Measurements from ENCODE around the gene B3GNT7. TPM values are rescaled to one million over a fixed set of nuclear protein-coding genes. Genes with fewer than 3 reads are reported as not detected.
A peak's percentile ranks its signal among the peaks of the same experiment; 100 is the strongest.

B3GNT7 gene
- total RNA-seq, 1 donor from 2014 or later, result 0.79 TPM

DNA sequence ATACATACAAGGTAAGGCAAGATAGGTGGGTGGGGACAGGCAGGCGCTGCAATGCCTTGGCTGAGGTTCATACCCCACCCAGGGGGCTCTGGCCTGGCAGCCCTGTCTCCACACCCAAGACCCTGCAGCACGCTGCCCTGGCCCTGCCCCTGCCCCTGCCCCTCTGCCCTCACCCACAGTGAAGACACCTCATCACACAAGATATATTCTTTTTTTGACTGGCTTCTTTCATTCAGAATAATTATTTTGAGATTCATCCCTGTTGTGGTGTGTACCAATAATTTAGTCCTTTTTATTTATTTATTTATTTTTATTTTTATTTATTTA is 11.4 kb upstream of the B3GNT7 start:
- Mint-ChIP-seq H3K4me1 (peaks cover 9% of the 10 kb centered on the region), H3K9me3 (peaks cover 4% of the 10 kb centered on the region), H3K27me3 (ENCODE audit: low read depth) (no peaks in the 10 kb centered on the region), H3K4me3 (no peak overlapping the region), H3K36me3 (ENCODE audit: low read depth) (peaks cover 9% of the 10 kb centered on the region), H3K27ac (ENCODE audit: unreplicated experiment) (no peak overlapping the region)
- TF ChIP-seq CTCF (conservative IDR thresholded peaks at IDR 0.05), result no peak
- DNase-seq (ENCODE audit: low read depth, low spot score), result no peak

- H3K4me1 Mint-ChIP-seq, result peaks cover 11% of the 10 kb centered on the region
- DNase-seq (ENCODE audit: low read depth, low spot score), result no peak
- H3K9me3 Mint-ChIP-seq, result peaks cover 4% of the 10 kb centered on the region
- no peak for TF ChIP-seq CTCF (conservative IDR thresholded peaks at IDR 0.05)
- no peaks in the 10 kb centered on the region for H3K27me3 Mint-ChIP-seq (ENCODE audit: low read depth)
- H3K27ac Mint-ChIP-seq (ENCODE audit: unreplicated experiment), result no peak overlapping the region
- peaks cover 9% of the 10 kb centered on the region for H3K36me3 Mint-ChIP-seq (ENCODE audit: low read depth)
- H3K4me3 Mint-ChIP-seq, result no peak overlapping the region
Measured at GRCh38 chr2:231384970-231385369, 10.5 kb upstream of the B3GNT7 start.

- H3K27me3 Mint-ChIP-seq (ENCODE audit: low read depth), result no peaks in the 10 kb centered on the region
- H3K4me3 Mint-ChIP-seq, result no peak overlapping the region
- no peak for TF ChIP-seq CTCF (conservative IDR thresholded peaks at IDR 0.05)
- peaks cover 4% of the 10 kb centered on the region for H3K9me3 Mint-ChIP-seq
- no peak overlapping the region for H3K27ac Mint-ChIP-seq (ENCODE audit: unreplicated experiment)
- no peak for DNase-seq (ENCODE audit: low read depth, low spot score)
- peaks cover 9% of the 10 kb centered on the region for H3K36me3 Mint-ChIP-seq (ENCODE audit: low read depth)
- H3K4me1 Mint-ChIP-seq, result peaks cover 11% of the 10 kb centered on the region
Measured at GRCh38 chr2:231385429-231385828, 10.1 kb upstream of the B3GNT7 start.

DNA sequence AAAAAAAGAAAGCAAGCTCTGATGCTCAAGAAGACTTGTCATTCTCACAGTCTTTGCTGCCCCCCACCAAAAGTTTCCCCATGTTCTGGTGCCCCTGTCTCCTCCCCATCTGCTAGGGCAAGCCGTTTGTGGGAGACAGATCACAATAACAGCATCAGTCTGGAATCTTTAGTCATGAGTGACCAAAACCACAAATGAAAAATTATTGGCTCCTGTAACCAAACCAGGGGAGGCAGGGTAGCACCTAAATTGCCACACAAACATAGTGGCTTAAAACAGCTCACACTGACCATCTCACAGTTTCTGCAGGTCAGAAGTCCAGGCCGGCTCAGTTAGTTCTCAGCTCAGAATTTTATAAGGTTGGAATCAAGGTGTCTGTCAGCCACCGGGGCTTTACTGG is 9.1 kb upstream of the B3GNT7 start:
- no peak overlapping the region for H3K4me3 Mint-ChIP-seq
- no peak for TF ChIP-seq CTCF (conservative IDR thresholded peaks at IDR 0.05)

DNA sequence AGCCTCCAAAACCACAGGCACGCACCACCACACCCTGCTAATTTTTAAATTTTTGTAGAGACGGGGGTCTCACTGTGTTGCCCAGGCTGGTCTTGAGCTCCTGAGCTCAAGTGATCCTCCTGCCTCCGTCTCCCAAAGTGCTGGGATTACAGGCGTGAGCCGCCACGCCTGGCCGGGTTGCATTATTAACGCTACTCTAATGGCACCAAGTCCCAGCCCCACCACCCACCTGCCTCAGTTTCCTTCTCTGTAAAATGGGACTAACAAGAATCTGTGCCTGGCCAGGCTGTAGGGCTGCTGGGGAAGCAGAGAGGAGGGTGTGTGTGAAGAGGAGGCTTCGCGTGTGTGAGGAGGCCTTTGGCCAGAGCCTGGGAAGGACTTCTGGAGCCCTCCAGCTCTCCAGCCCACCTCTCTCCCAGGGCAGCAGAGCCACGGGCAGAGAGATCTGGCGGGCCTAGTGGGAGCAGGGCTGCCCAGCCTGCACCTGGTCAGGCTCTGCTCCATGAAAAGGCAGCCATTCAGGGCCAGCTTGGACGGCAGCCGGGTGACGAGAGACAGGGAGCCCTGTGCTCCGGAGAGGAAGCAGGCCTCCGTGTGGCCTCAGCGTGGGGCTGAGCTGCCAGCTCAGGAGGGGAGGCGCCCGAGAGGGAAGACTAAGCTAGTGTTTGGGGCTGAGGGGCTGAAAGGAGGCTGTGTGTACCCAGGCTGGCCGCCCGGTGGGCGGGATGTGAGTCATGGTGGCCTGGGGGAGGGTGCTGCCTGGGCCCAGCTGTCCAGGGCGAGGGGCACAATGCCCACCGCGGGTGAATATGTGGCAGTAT is 7.4 kb upstream of the B3GNT7 start:
- no peak for TF ChIP-seq CTCF (conservative IDR thresholded peaks at IDR 0.05)
- H3K4me3 Mint-ChIP-seq, result no peak overlapping the region
- H3K36me3 Mint-ChIP-seq (ENCODE audit: low read depth), result peaks cover 9% of the 10 kb centered on the region
- peaks cover 4% of the 10 kb centered on the region for H3K9me3 Mint-ChIP-seq
- peak overlapping the region; percentile 97 for H3K27ac Mint-ChIP-seq (ENCODE audit: unreplicated experiment)
- peak; percentile 35 for DNase-seq (ENCODE audit: low read depth, low spot score)
- H3K4me1 Mint-ChIP-seq, result peaks cover 12% of the 10 kb centered on the region
- peaks cover under 1% of the 10 kb centered on the region for H3K27me3 Mint-ChIP-seq (ENCODE audit: low read depth)

More for the DNA sequence above, 9.1 kb upstream of the B3GNT7 start:
- no peak for DNase-seq (ENCODE audit: low read depth, low spot score)
- H3K27ac Mint-ChIP-seq (ENCODE audit: unreplicated experiment), result no peak overlapping the region
- peaks cover 4% of the 10 kb centered on the region for H3K9me3 Mint-ChIP-seq
- peaks cover 11% of the 10 kb centered on the region for H3K4me1 Mint-ChIP-seq
- no peaks in the 10 kb centered on the region for H3K27me3 Mint-ChIP-seq (ENCODE audit: low read depth)
- peaks cover 9% of the 10 kb centered on the region for H3K36me3 Mint-ChIP-seq (ENCODE audit: low read depth)
